ENCODE data around the gene SCN9A. TPM values are rescaled to one million over a fixed set of nuclear protein-coding genes. Genes with fewer than 3 reads are reported as not detected.

The SCN9A gene
- total and polyA plus RNA-seq, 12 donors: 0.30 to 7.9 (median 1.7) TPM

DNA sequence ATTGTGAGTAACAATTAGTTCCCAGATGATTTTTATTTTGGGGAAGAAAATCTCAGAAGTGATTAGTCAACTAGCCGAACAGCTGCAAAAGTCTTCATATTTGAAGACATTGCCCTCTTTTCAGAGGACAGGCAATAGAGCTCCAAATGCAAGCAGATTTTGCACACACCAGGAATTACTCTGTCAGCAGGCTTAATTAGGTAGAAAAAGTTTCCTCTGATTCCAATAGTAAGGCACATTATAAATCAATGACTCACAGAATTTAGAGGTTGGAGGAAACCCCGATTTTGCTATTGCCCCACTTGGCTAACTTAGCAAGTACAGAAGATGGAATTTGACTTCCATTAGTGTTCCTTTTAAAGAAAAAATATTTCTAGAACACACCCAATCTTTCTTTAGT is 217.2 kb downstream of the SCN9A start:
- Histone ChIP-seq H3K4me1 (replicated peaks in 1 of 2) (no peaks in the 10 kb centered on the region), H3K27ac (no peak overlapping the region), H3K36me3 (replicated peaks in 1 of 2) (no peaks in the 10 kb centered on the region), H3K4me3 (no peak overlapping the region), H3K27me3 (no peaks in the 10 kb centered on the region), H3K9me3 (replicated peaks in 1 of 3) (no peaks in the 10 kb centered on the region)
- 66 to 82% (median 75%) methylated on average over 2 of the region's 2 CpGs for WGBS, 4 donors
- intact Hi-C loops (cut with DNase I): no loop called here
- no peak for DNase-seq
- TF ChIP-seq CTCF (IDR thresholded peaks at IDR 0.05) (no peak), POLR2A (IDR thresholded peaks at IDR 0.05) (no peak)

DNA sequence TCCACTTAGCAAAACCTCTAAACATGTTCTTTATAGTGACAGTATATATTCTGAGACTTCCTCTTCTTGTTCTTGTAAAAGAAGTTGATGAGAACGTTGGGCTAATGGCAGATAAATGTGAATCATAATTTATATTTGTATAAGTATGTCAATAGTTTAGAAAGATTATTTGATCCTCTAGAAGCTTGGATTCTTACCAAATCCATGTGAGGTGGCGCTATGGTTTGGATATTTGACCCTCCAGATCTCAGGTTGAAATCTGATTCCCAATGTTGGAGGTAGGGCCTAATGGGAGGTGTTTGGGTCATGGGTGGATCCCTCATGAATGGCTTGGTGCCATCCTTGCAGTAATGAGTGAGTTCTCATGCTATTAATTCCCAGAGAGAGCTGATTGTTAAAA is 218.2 kb downstream of the SCN9A start:
- no peaks in the 10 kb centered on the region for H3K36me3 ChIP-seq (replicated peaks in 1 of 2)
- H3K4me1 ChIP-seq (replicated peaks in 1 of 2): no peaks in the 10 kb centered on the region
- no peak overlapping the region for H3K27ac ChIP-seq
- DNase-seq: no peak
- WGBS, 4 donors: 56 to 74% (median 71%) methylated on average over 2 of the region's 2 CpGs
- no peak overlapping the region for H3K4me3 ChIP-seq
- TF ChIP-seq CTCF (IDR thresholded peaks at IDR 0.05) (no peak), POLR2A (IDR thresholded peaks at IDR 0.05) (no peak)
- intact Hi-C loops (cut with DNase I): no loop called here
- no peaks in the 10 kb centered on the region for H3K27me3 ChIP-seq
- H3K9me3 ChIP-seq (replicated peaks in 1 of 3): no peaks in the 10 kb centered on the region

DNA sequence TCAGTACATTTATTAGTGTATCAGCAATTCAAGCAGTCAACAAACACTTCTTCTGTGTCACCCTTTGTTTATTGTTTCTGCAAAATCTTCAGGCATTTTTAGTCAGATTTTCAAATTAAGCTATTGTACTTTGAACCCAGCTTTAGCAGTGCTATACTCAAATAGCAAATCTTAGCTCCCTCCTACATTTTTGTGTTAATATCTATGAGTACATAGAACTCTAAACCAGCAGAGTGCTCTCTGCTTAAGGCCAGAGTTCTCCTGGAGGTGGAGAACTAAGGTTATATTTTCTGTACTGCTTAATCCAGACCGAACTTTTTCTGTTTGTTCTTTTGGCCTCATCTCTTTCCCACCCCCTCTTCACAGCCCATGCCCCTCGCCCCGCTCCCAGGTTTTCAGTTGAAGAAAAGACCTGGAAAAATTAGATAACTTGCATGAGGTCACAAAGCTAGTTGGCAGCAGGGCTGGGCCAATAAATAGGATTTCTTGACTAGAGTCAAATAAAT is 218.7 kb downstream of the SCN9A start:
- Histone ChIP-seq H3K4me3 (no peak overlapping the region), H3K9me3 (replicated peaks in 1 of 3) (no peaks in the 10 kb centered on the region), H3K36me3 (replicated peaks in 1 of 2) (no peaks in the 10 kb centered on the region), H3K27ac (no peak overlapping the region), H3K4me1 (replicated peaks in 1 of 2) (no peaks in the 10 kb centered on the region), H3K27me3 (no peaks in the 10 kb centered on the region)
- TF ChIP-seq CTCF (IDR thresholded peaks at IDR 0.05) (no peak), POLR2A (IDR thresholded peaks at IDR 0.05) (no peak)
- DNase-seq: no peak
- WGBS, 4 donors: 86 to 90% (median 89%) methylated on average over 3 of the region's 3 CpGs
- intact Hi-C loops (cut with DNase I): no loop called here

DNA sequence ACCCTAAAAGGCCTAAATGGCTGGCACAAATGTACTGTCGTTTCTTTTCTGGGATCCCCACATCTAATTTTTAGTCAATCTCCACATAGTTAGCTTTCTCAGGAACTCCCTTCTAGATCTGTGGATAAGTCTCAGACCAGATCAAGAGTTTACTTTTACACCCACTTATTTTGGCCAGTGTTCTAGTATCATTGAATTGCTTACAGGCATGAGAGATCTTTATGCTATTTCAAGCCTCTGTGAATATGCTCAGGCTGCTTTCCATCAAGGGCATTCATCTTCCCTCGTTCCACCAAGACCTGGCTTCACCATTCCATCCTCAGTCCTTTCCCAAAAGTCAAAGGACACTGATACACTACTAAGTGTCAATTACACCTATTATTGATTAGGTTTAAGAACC is 220.2 kb downstream of the SCN9A start:
- 62 to 74% (median 66%) methylated on average over 2 of the region's 2 CpGs for WGBS, 4 donors
- no peak overlapping the region for H3K27ac ChIP-seq
- H3K36me3 ChIP-seq (replicated peaks in 1 of 2): no peaks in the 10 kb centered on the region
- H3K4me1 ChIP-seq (replicated peaks in 1 of 2): no peaks in the 10 kb centered on the region
- H3K27me3 ChIP-seq: no peaks in the 10 kb centered on the region
- no peak overlapping the region for H3K4me3 ChIP-seq
- intact Hi-C loops (cut with DNase I): no loop called here
- no peaks in the 10 kb centered on the region for H3K9me3 ChIP-seq (replicated peaks in 1 of 3)
- no peak for DNase-seq
- TF ChIP-seq CTCF (IDR thresholded peaks at IDR 0.05) (no peak), POLR2A (IDR thresholded peaks at IDR 0.05) (no peak)

Data from adrenal gland (tissue), 12 donors.